ENCODE measurements around the gene YIPF4.
"Not testable (repeated sequence)": the region's sequence is repeated elsewhere in the genome, so short reads cannot be mapped to it uniquely, and the experiment has no call there.

The YIPF4 gene

DNA sequence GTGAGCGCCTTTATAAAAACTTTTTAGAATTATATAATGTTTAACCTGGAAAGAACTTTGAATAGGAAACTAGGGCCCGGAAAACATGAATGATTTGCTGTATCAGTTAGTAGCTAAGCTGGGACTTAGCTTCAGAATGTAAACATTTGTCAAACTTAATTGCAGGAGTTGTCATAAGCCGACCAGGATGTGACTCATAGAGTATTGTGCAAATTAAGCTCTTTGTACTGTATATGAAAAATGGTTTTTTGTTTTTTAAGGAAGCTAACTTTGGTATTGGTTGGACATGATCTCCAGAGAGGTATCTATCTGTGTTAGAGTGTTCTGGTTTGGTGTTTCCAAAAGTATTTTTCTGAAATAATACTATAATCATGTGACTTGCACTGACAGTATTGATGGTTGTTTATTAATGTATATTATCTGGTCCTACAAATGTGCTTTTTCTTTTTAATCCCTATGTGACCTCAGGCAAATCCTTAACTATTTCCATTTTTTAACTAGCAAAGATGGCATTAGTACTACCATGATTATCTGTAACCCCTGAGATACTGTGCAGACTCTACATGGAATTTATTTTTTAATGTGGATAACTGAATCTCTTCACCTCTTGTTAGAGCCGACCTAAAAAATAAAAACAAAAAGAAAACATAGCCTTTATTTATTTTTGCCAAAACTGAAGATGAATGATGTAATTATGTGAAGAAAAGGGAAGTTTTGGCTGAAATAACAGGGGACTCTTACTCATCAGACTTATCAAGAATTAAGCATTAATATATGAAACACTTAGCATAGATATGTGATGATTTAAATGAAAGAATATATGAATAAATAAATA, 11.7 kb downstream of the YIPF4 start:
- DNase-seq, result no peak

GRCh38 chr2:32290000-32290339, 12.3 kb downstream of the YIPF4 start:
- DNase-seq, result no peak

DNA sequence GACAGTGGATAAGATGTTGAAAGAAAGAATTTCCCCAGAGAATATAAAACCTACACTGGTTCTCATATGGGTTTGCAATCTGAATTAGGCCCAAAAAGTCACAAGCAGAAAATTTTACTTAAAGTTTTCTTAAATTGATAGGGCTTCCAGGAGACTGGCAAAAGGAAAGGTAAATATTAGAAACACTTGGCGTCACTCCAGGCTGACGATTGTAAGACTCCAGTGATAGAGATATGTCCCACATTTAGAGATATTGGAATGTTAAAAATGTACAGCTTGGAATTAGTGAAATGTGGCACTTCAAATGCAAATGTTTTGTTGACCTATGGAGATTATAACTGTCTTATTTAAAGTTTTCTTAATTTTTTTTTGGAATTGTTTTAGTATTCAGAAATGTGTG, 14.0 kb downstream of the YIPF4 start:
- DNase-seq, result no peak

- DNase-seq, result not testable (repeated sequence)
Observed at GRCh38 chr2:32293493-32293892, 15.8 kb downstream of the YIPF4 start.

DNA sequence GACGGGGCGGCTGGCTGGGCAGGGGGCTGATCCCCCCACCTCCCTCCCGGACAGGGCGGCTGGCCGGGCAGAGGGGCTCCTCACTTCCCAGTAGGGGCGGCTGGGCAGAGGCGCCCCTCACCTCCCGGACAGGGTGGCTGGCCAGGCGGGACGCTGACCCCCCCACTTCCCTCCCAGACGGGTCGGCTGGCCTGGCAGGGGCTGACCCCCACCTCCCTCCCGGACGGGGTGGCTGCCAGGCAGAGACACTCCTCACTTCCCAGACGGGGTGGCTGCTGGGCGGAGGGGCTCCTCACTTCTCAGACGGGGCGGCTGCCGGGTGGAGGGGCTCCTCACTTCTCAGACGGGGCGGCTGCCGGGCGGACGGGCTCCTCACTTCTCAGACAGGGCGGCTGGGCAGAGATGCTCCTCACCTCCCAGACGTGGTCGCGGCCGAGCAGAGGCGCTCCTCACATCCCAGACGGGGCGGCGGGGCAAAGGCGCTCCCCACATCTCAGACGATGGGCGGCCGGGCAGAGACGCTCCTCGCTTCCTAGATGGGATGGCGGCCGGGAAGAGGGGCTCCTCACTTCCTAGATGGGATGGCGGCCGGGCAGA, 16.4 kb downstream of the YIPF4 start:
- DNase-seq, result not testable (repeated sequence)

DNA sequence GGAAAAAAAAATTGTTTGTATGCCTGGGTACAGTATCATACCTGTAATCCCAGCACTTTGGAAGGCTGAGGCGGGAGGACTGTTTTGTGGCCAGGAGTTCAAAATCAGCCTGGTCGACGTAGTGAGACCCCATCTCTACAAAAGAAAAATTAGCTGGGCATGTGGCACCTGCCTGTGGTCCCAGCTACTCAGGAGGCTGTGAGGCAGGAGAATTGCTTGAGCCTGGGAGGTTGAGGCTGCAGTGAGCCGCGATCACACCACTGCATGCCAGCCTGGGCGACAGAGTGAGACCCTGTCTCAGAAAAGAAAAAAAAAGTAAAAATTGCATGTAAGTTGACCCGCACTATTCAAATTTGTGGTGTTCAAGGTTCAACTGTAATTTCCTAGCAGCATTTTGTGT, 32.9 kb downstream of the YIPF4 start:
- no peak for DNase-seq

- DNase-seq, result no peak
Observed at GRCh38 chr2:32314886-32315285, 37.2 kb downstream of the YIPF4 start.

DNA sequence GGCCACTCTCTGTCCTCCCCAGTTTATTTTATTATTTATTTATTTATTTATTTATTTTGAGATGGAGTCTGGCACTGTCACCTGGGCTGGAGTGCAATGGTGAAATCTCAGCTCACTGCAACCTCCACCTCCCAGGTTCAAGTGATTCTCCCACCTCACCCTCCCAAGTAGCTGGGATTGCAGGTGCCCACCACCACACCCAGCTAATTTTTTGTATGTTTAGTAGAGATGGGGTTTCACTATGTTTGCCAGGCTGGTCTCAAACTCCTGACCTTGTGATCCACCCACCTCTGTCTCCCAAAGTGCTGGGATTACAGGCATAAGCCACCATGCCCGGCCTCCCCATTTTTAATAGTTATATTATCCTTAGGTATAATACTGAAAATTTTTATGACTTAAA, 51.0 kb downstream of the YIPF4 start:
- DNase-seq, result not testable (repeated sequence)

- DNase-seq, result not testable (repeated sequence)
Observed at GRCh38 chr2:32329180-32329980, 51.7 kb downstream of the YIPF4 start.

- no peak for DNase-seq
Observed at GRCh38 chr2:32330136-32330535, 52.4 kb downstream of the YIPF4 start.

DNA sequence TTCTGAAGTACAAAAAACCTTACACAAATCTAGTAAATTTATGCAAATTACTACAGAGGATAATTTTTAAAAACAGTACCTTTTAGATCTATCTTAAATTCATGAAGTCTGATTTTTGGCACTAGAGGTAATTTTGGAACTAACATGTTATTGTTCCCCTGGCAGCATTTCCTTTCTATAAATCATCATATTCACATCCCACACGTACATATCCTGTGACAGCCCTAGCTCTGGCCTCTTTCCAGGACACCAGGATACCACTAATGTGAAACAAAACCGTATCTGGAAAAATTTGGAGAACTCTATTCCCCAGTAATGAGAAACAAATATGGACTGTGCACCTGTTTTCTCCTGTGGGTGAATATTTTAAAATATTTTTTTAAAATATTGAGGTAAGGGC, 65.1 kb downstream of the YIPF4 start:
- DNase-seq, result no peak

GRCh38 chr2:32350797-32351196, 73.1 kb downstream of the YIPF4 start:
- not testable (repeated sequence) for DNase-seq

DNA sequence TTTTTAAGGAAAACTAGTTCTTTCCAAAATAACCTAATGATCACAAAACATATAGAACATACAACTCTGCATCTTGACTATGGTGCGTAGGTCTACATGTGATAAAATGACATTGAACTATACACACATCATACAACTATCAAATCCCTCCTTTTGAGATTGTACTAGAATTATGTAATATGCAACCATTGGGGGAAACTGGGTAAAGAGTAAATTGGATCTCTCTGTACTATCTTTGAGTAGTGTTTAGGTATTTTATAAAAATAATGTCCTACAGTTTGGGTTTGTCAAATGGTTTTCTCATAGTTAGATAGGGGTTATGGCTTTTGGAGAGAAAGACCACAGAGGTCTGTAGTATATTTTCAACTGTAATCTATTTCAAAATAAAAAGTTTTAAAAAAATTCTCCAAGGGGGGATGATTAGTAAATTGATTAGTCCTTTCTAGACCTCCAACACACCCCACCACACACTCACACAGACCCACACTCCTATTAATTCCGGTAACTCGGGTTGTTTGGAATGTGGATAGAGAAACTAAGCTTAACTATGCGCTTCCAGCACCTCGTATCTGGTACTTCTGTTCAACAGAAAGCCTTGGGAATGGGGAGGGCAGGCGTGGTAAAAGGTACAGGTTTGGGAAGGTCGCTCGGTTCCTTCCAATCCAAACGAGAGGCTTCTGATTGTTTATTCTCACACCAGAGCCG, 78.4 kb downstream of the YIPF4 start:
- DNase-seq, result no peak

GRCh38 chr2:32356681-32357317, 79.1 kb downstream of the YIPF4 start, which contains the start of gene BIRC6:
BIRC6 (plus strand) TSS chr2:32357023; CDS start chr2:32357162, 139 bp downstream.
- peak; percentile 90 for DNase-seq

DNA sequence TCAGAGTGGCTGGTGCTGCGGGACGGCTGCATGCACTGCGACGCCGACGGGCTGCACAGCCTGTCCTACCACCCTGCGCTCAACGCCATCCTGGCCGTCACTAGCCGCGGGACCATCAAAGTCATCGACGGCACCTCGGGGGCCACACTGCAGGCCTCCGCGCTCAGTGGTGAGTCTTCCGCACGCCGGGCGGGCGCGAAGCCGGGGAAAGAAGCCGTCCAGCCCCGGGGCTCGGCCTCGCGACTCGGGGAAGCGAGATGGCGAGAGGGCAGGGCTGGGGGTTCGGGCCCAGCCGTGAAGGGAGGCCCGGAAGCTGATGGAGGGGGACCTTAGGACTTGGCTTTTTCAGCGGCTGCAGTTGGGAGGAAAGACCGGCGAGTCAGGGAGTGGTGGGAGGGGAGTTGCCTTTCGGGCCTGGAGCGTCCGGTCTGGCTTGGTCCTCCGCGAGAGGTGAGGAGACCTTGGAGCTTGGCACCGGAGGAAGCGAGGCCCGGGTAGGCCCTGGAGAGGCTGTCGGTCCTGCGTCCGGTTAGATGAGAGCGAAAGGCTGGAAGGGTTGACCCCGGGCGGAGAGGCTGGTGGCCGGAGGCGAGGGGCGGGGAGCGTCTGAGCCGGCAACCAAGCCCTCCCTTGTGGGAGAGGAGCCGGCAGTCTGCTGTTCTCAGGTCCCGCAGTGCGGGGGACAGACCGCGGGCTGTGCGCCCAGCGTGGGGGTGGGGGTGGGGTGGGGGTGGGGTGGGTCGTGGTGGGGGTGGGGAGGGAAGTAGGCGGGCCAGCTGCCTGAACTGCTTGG, 79.8 kb downstream of the YIPF4 start:
- no peak for DNase-seq

DNA sequence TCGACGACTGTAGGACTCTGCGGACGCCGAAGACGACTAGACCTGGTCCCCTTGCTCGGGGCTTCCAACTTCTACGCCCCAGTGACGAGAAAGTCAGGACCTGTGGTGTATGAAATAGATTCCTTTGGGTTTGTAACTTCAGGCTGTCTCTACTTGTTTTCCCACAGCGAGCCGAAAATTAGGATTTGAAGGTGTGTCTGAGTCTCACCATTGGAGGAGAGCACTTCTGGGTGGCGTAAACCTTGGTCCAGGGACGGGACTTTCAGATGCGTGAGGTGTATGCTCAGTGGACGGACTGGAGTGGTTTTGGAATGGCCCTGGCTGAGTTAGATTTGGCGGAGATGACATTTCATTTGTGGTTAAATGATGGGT, 80.4 kb downstream of the YIPF4 start:
- no peak for DNase-seq

DNA sequence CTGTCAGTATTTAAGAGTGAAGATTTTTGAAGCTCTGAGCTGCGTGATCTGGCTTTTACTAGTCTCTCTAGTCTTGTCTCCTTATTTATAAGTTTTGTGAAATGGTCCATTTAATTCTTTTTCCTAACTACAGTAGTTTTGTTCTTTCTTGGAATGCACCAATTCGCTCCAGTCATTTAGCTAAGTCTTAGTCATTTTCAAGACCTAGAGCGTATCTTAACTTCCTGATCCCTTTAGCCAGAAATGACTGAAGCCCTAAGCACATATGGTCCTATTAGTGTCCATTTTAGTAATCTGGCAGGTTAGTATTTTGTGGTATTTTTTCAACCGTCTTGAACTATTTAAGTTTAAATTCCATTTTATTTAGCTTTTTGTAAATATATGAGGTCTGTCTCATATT, 82.7 kb downstream of the YIPF4 start:
- no peak for DNase-seq

GRCh38 chr2:32362997-32363396, 85.3 kb downstream of the YIPF4 start:
- not testable (repeated sequence) for DNase-seq

- DNase-seq, result no peak
Observed at GRCh38 chr2:32363597-32363996, 85.9 kb downstream of the YIPF4 start.

DNA sequence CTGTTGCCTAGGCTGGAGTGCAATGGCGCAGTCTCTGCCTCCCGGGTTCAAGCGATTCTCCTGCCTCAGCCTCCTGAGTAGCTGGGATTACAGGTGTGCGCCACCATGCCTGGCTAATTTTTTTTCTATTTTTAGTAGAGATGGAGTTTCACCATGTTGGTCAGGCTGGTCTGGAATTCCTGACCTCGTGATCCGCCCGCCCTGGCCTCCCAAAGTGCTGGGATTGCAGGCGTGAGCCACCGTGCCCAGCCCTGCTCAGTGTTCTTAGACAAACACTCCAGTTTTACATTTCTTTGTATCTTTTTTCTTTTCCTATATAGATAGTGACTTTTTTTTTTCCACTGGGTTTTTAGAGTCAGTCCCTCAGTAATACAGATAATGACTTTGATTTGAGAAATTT, 86.6 kb downstream of the YIPF4 start:
- not testable (repeated sequence) for DNase-seq

DNA sequence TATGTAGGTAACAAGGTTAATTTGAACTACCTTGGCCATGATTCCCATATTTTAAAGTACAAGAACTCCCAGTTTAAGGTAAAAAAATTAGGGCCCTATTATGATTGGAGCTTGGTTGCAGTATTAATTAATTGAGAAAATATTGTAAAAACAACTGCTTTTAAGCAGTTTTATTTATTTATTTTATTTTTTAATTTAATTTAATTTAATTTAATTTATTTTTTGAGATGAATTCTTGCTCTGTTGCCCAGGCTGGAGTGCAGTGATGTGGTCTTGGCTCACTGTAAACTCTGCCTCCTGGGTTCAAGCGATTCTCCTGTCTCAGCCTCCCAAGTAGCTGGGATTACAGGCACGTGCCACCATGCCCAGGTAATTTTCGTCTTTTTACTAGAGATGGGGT, 88.0 kb downstream of the YIPF4 start:
- DNase-seq, result not testable (repeated sequence)

All from NCI-H2029 (cell line).